Stomach (tissue), 9 donors: ENCODE data around the gene FGFR4. TPM values are rescaled to one million over a fixed set of nuclear protein-coding genes. Genes with fewer than 3 reads are reported as not detected.

Experiments used
- DNase-seq, 2 donors: peaks; one replicate each; pipeline versions ENCODE4 v3.0.0 to v3.0.0-alpha.2; 2013 to 2019
- H3K27ac ChIP-seq, 5 donors: fragments of 200-600 bp in 4 of 5; sonication (generic) in 4 of 5; one replicate each; pipeline ENCODE4 v1.5.1; 2013 to 2019; ENCODE audit warnings: mild to moderate bottlenecking in 1 of 5, moderate library complexity in 1 of 5
- H3K27me3 ChIP-seq, 3 donors: fragments of 200-600 bp; sonication (generic); one replicate each; pipeline ENCODE4 v1.5.1; 2017 to 2019; ENCODE audit warnings: mixed run types in 1 of 3
- H3K36me3 ChIP-seq, 4 donors: fragments of 200-600 bp; sonication (generic); 1 replicate in 3 of 4; 2 replicates in 1 of 4; pipeline ENCODE4 v1.5.1; 2016 to 2019
- H3K4me1 ChIP-seq, 4 donors: fragments of 200-600 bp; sonication (generic); one replicate each; pipeline ENCODE4 v1.5.1; 2016 to 2019
- H3K4me3 ChIP-seq, 4 donors: fragments of 200-600 bp; sonication (generic) in 3 of 4; one replicate each; pipeline ENCODE4 v1.5.1; 2016 to 2019; ENCODE audit warnings: mild to moderate bottlenecking in 1 of 4
- H3K9me3 ChIP-seq, 4 donors: fragments of 200-600 bp; sonication (generic); one replicate each; pipeline ENCODE4 v1.5.1; 2016 to 2019
- EP300 ChIP-seq: sonication (generic); formaldehyde crosslinking; IDR thresholded peaks from one replicate; pipeline ENCODE4 v1.6.1; 2017; ENCODE audit warnings: antibody characterized with exemption
- POLR2A ChIP-seq, 4 donors: fragments of 450-650 bp; IDR thresholded peaks; one replicate each; pipeline ENCODE4 v1.6.1; 2016; ENCODE audit warnings: antibody characterized with exemption in 4 of 4, control low read depth in 2 of 4, mild to moderate bottlenecking in 1 of 4, moderate library complexity in 1 of 4
- POLR2AphosphoS5 ChIP-seq, 3 donors: sonication (generic); formaldehyde crosslinking; IDR thresholded peaks; one replicate each; pipeline ENCODE4 v1.6.1; 2016; ENCODE audit warnings: antibody characterized with exemption in 3 of 3
- WGBS, 5 donors: extraction: QIAGEN DNeasy Blood & Tissue Kit in 3 of 5; methylation state at CpG; one replicate each; pipeline versions ENCODE4 v1.1.5 to v1.1.7; 2013 to 2018; 5-methylcytosine and 5-hydroxymethylcytosine counted together
- intact Hi-C: fragments of 100-400 bp; cut with DNase I; formaldehyde crosslinking; loops from one replicate; pipeline ENCODE4 v1.15.1; 2023; ENCODE audit warnings: low total_unique reads
- polyA plus RNA-seq, 3 donors: library from polyadenylated mRNA; stranded (reverse); fragments of 200-250 nt; gene quantifications; one replicate each; pipeline ENCODE4 v1.2.3, GENCODE V29; 2013
- total RNA-seq, 5 donors: library from RNA; depleted of rRNA; stranded (reverse); fragments of >200 nt; gene quantifications; one replicate each; pipeline versions ENCODE4 v1.1.0 to v1.2.3, GENCODE V29; 2014 to 2016
- TF ChIP-seq, protein P1 (sequence below), 7 experiments: fragments of 450-650 bp in 4 of 7; fragments of 200-600 bp in 3 of 7; sonication (generic) in 3 of 7; IDR thresholded peaks; one replicate each; pipeline ENCODE4 v1.5.1; 2016 to 2019; ENCODE audit warnings: antibody characterized with exemption in 7 of 7, control low read depth in 2 of 7, mild to moderate bottlenecking in 1 of 7
- donor health status: healthy with polysubstance abuse.
- donor health status: Bipolar disorder and iron deficiency.
- donor health status: healthy.

Gene FGFR4
- total and polyA plus RNA-seq, 8 donors: 4.1 to 145 (median 13.5) TPM

DNA sequence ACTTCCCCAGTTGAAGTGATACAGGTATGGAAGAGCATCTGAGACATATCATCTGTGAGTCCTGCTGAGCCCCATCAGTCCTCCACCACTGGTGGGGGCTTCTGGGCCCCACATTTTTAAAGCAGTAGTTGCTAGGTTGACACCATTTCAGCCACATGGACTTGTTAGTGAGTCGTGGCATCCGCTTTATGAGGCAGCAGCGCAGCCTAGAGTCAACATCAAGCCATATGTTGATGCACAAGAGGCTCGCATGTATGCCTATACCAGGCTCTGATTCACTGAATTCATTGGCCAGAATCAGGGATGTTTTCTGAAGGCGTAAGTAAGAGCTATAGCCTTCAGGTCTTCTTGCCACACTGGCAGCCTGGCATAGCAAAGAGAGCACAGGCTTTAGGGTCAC lies 37.4 kb upstream of the FGFR4 start:
- TF ChIP-seq POLR2AphosphoS5 (IDR thresholded peaks at IDR 0.05): no peak
- TF ChIP-seq POLR2A (IDR thresholded peaks at IDR 0.05): no peak
- no peak for TF ChIP-seq EP300
- TF ChIP-seq, protein P1, sequence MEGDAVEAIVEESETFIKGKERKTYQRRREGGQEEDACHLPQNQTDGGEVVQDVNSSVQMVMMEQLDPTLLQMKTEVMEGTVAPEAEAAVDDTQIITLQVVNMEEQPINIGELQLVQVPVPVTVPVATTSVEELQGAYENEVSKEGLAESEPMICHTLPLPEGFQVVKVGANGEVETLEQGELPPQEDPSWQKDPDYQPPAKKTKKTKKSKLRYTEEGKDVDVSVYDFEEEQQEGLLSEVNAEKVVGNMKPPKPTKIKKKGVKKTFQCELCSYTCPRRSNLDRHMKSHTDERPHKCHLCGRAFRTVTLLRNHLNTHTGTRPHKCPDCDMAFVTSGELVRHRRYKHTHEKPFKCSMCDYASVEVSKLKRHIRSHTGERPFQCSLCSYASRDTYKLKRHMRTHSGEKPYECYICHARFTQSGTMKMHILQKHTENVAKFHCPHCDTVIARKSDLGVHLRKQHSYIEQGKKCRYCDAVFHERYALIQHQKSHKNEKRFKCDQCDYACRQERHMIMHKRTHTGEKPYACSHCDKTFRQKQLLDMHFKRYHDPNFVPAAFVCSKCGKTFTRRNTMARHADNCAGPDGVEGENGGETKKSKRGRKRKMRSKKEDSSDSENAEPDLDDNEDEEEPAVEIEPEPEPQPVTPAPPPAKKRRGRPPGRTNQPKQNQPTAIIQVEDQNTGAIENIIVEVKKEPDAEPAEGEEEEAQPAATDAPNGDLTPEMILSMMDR (IDR thresholded peaks at IDR 0.05): no peak
- Histone ChIP-seq H3K4me3 (no peak overlapping the region), H3K4me1 (no peaks in the 10 kb centered on the region), H3K27ac (no peak overlapping the region), H3K9me3 (no peaks in the 10 kb centered on the region), H3K27me3 (no peaks in the 10 kb centered on the region), H3K36me3 (peaks cover 21 to 99% (median 97%) of the 10 kb centered on the region in 4 donors)
- no peak for DNase-seq
- intact Hi-C loops: no loop called here
- 82 to 97% (median 93%) methylated on average over 3 to 5 of the region's 5 CpGs for WGBS, 5 donors

DNA sequence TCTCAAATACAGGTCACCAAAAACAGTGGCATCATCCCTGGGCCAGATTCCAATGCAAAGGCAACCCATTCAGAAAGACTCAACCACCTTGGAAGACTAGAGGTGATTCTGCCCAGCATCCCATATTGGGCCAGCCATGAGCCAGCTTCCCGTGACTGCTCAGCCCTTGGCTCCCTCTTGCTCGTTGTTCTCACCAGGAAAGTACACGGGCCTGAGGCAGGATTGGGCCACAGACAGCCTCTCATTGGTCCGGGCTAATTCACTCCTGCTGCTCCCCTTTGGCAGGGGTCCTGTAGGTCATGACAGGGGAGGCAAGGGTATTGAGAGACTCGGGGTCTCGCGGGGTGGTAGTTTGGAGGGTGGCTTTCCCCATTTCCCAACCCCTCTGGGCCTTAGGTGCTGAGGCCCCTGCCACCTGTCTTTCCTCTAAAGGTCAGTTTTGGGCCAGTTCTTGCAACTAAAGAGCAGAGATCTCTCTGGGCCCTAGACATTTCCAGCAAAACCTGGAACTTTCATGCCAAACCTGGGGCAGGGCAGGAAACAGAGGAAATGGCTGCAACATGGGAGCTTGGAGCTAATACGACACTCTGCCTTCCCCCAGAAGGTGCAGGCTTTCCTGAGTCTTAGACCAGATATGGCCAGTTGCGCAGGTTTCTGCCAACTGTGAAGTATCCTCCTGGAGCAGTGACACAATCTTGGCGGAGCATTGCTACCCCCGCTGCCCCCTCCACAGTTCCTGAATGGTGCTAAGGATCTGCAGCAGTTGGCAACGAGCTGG lies 22.0 kb upstream of the FGFR4 start:
- WGBS, 5 donors: 79 to 89% (median 85%) methylated on average over 8 to 12 of the region's 12 CpGs
- no peaks in the 10 kb centered on the region for H3K27me3 ChIP-seq
- H3K4me1 ChIP-seq: no peaks in the 10 kb centered on the region
- no peak overlapping the region for H3K4me3 ChIP-seq
- no peak overlapping the region for H3K27ac ChIP-seq
- peaks cover 17 to 82% (median 58%) of the 10 kb centered on the region in 4 donors for H3K36me3 ChIP-seq
- TF ChIP-seq EP300 (no peak), POLR2AphosphoS5 (IDR thresholded peaks at IDR 0.05) (no peak), POLR2A (IDR thresholded peaks at IDR 0.05) (no peak)
- TF ChIP-seq, protein P1 (IDR thresholded peaks at IDR 0.05): no peak
- H3K9me3 ChIP-seq: no peaks in the 10 kb centered on the region
- intact Hi-C loops: no loop called here
- no peak for DNase-seq

DNA sequence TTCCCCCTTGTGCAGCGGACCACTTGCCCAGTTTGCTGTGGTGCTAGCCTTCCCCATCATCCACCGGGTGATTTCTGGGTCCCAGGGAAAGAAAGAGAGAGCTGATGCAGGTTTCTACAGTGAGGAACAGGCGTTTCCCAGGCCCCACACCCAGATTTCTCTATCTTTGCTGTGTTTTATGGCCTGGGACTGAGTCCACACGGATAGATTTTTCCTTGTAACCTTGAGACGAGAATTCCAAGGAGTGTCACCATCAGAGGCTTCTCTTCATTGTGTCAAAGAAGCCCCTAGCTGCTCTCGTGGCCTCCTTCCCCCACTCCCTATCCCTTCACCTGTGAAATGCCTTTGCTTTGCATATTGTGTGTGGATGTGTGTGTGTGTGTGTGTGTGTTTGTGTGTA lies 21.2 kb upstream of the FGFR4 start:
- Histone ChIP-seq H3K36me3 (peaks cover 17 to 83% (median 55%) of the 10 kb centered on the region in 4 donors), H3K27ac (no peak overlapping the region), H3K27me3 (no peaks in the 10 kb centered on the region), H3K9me3 (no peaks in the 10 kb centered on the region), H3K4me3 (no peak overlapping the region), H3K4me1 (no peaks in the 10 kb centered on the region)
- TF ChIP-seq EP300 (no peak), POLR2A (IDR thresholded peaks at IDR 0.05) (no peak), POLR2AphosphoS5 (IDR thresholded peaks at IDR 0.05) (no peak)
- TF ChIP-seq, protein P1 (IDR thresholded peaks at IDR 0.05): no peak
- 74 to 84% (median 82%) methylated on average over 6 of the region's 6 CpGs for WGBS, 5 donors
- intact Hi-C loops: no loop called here
- DNase-seq: no peak

DNA sequence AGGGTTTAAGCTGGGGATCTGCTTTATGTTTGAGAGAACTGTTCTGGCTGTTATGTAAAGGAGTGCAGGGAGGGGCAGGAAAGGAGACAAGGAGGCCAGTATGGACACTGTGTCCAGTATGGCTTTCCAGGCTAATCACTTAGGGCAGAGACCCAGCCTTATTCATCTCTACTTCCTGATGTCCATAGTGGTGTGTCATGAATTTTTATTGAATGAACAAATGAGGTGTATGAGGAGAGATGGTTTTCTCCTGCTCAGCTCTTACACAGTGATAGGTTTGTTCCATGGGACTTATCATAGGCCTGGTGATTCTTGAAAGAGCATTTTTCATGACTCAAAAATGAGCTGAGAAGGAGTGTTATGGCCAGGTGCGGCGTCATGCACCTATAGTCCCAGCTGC lies 20.5 kb upstream of the FGFR4 start:
- 94 to 100% (median 97%) methylated on average over 2 of the region's 2 CpGs for WGBS, 5 donors
- no peak overlapping the region for H3K27ac ChIP-seq

More for the DNA sequence above, 20.5 kb upstream of the FGFR4 start:
- no peak for TF ChIP-seq EP300
- TF ChIP-seq, protein P1 (IDR thresholded peaks at IDR 0.05): no peak
- no peak for TF ChIP-seq POLR2A (IDR thresholded peaks at IDR 0.05)
- TF ChIP-seq POLR2AphosphoS5 (IDR thresholded peaks at IDR 0.05): no peak
- H3K36me3 ChIP-seq: peaks cover 17 to 83% (median 55%) of the 10 kb centered on the region in 4 donors
- no peaks in the 10 kb centered on the region for H3K27me3 ChIP-seq
- no peak overlapping the region for H3K4me3 ChIP-seq
- peaks cover 0 to under 1% (median 0%) of the 10 kb centered on the region in 4 donors for H3K4me1 ChIP-seq
- intact Hi-C loops: no loop called here
- no peaks in the 10 kb centered on the region for H3K9me3 ChIP-seq
- no peak for DNase-seq
